ENCODE measurements around the gene IAPP.

DNA sequence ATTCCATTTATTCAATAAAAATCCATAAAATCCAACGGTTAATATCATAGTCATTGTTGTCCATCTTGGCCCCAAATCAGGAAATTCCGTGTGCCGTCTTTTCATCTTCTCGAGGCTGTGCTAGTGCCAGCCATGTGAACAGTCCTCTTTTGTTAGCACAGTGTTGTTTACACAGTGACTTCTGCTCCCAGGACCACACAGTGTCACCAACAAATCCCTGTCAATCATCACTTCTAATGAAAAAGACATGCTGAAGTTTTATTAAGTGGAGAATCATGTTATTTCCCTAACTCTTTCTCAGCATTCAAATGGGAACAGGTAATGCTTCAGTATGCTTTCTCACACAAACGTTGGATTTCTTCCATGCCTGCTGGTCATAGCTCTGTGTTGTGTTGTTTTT, 36.0 kb upstream of the IAPP start:
- TF ChIP-seq, protein P1, sequence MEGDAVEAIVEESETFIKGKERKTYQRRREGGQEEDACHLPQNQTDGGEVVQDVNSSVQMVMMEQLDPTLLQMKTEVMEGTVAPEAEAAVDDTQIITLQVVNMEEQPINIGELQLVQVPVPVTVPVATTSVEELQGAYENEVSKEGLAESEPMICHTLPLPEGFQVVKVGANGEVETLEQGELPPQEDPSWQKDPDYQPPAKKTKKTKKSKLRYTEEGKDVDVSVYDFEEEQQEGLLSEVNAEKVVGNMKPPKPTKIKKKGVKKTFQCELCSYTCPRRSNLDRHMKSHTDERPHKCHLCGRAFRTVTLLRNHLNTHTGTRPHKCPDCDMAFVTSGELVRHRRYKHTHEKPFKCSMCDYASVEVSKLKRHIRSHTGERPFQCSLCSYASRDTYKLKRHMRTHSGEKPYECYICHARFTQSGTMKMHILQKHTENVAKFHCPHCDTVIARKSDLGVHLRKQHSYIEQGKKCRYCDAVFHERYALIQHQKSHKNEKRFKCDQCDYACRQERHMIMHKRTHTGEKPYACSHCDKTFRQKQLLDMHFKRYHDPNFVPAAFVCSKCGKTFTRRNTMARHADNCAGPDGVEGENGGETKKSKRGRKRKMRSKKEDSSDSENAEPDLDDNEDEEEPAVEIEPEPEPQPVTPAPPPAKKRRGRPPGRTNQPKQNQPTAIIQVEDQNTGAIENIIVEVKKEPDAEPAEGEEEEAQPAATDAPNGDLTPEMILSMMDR (IDR thresholded peaks at IDR 0.05 in 4 of 5, conservative IDR thresholded peaks at IDR 0.05 in 1 of 5): no peak
- no peak for TF ChIP-seq POLR2A (IDR thresholded peaks at IDR 0.05)
